Activated naive CD4-positive, alpha-beta T cell treated with anti-CD3 and anti-CD28 coated beads, Interleukin-2, amount 10 ng/mL, durations not matched to agents 7 days and 5 days (primary cell): ENCODE data around the gene ZNF761.
A peak's percentile ranks its signal among the peaks of the same experiment; 100 is the strongest.
"Not testable (repeated sequence)": the region's sequence is repeated elsewhere in the genome, so short reads cannot be mapped to it uniquely, and the experiment has no call there.

Experiments
- CTCF ChIA-PET: fragments of 350-600 bp; sonication (Branson Sonifier 250); formaldehyde crosslinking; loops from one replicate; lab custom pipeline; 2021; ENCODE audit warnings: antibody characterized with exemption; lab: Charles Lee
- DNase-seq: peaks from one replicate; pipeline ENCODE4 v3.0.0-alpha.2; 2020
- H3K27ac Mint-ChIP-seq: one replicate; pipeline ENCODE4 v1.8.0; 2021; ENCODE audit warnings: mild to moderate bottlenecking, moderate library complexity, mixed read lengths
- H3K27me3 Mint-ChIP-seq: one replicate; pipeline ENCODE4 v1.8.0; 2021; ENCODE audit warnings: mild to moderate bottlenecking, mixed read lengths
- H3K36me3 Mint-ChIP-seq: one replicate; pipeline ENCODE4 v1.8.0; 2021; ENCODE audit warnings: mixed read lengths
- H3K4me1 Mint-ChIP-seq: one replicate; pipeline ENCODE4 v1.8.0; 2021; ENCODE audit warnings: mixed read lengths
- H3K4me3 Mint-ChIP-seq: one replicate; pipeline ENCODE4 v1.8.0; 2021; ENCODE audit warnings: mild to moderate bottlenecking, moderate library complexity, mixed read lengths
- H3K9me3 Mint-ChIP-seq: one replicate; pipeline ENCODE4 v1.8.0; 2021; ENCODE audit warnings: mixed read lengths

Gene ZNF761

DNA sequence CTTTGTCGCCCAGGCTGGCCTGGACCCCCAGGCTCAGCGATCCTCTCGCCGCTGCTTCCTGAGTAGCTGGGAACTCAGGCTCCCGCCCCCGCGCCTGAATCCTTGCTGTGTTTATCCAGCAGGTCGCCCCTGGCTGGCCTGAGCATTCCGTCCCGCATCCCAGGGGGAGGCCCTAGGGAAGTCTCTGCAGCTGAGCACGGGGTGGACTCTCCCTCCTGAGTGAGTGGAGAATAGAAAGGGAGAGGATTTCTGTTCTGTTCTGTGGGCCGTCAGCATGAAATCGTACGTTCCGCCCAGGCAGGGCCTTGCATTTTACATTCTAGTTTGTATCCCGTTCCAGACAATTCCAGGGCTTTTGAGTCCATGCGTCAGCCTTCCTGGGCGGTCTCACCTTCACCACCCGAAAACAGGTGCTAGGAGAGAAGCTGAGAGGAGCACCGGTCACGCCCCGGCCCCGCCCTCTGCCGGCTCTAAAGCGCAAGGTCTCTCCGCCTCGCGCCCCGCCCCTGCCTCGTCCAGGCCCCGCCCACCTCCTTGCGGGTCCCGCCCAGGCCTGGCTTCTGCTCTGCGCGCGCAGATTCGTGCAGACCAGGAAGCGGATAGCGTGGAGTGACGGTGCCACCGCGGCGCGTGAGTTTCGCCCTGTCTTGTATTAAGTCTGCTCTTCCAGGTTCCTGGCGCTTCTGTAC, at the start of gene ZNF761:
TSS of gene ZNF761 (plus strand) at position 586 of the 689 bp plus-strand sequence. CDS start 15,285 bp downstream, outside the sequence.
- peak; percentile 97 for DNase-seq
- peaks cover 29% of the 10 kb centered on the region for H3K4me1 Mint-ChIP-seq
- H3K36me3 Mint-ChIP-seq: peaks cover 40% of the 10 kb centered on the region
- H3K4me3 Mint-ChIP-seq: peak within 1 kb of the TSS; percentile 91
- peaks cover 4% of the 10 kb centered on the region for H3K27me3 Mint-ChIP-seq
- peaks cover 25% of the 10 kb centered on the region for H3K9me3 Mint-ChIP-seq
- CTCF ChIA-PET: no interaction called here
- peak within 1 kb of the TSS; percentile 93 for H3K27ac Mint-ChIP-seq

DNA sequence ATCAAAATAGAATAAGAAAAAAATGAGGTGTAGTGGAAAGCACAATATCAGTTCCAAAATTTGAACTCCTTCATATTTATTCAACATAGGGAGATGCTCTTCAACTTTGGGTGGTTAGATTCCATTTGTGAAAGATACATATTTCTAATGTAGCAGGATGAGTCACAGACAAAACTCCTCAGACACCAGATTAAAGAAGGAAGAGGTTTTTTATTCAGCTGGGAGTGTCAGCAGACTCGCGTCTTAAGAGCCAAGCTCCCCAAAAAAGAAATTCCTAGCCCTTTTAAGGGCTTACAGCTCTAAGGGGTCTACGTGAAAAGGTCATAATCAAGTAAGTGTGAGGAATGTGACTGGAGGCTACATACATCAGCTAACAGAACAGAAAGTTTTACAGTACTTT, 43.6 kb upstream of the ZNF761 start:
- H3K36me3 Mint-ChIP-seq: peaks cover 37% of the 10 kb centered on the region
- H3K27me3 Mint-ChIP-seq: no peaks in the 10 kb centered on the region
- CTCF ChIA-PET: no interaction called here
- DNase-seq: no peak
- peaks cover 66% of the 10 kb centered on the region for H3K9me3 Mint-ChIP-seq
- no peak overlapping the region for H3K4me3 Mint-ChIP-seq
- no peaks in the 10 kb centered on the region for H3K4me1 Mint-ChIP-seq
- H3K27ac Mint-ChIP-seq: no peak overlapping the region

DNA sequence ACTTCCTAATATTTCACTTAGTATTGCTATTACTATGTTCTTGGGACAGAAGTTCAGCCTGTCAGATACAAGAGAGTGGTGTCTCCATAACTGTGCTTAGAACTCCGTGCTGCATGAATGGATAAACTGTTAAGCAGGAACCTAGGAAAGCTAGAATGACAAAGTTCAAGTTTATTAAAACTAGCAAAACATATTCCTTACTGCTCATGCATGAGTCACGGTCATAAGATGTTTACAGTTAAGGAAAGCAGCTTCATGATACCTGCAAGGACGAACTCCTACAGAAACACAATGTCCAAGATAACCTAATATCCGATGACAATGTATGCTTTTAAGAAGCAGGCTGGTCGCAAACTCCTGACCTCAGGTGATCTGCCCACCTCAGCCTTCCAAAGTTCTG, 42.9 kb upstream of the ZNF761 start:
- peaks cover 2% of the 10 kb centered on the region for H3K4me1 Mint-ChIP-seq
- no peak overlapping the region for H3K4me3 Mint-ChIP-seq
- no peak overlapping the region for H3K27ac Mint-ChIP-seq
- no peaks in the 10 kb centered on the region for H3K27me3 Mint-ChIP-seq
- peaks cover 64% of the 10 kb centered on the region for H3K9me3 Mint-ChIP-seq
- DNase-seq: no peak
- CTCF ChIA-PET: no interaction called here
- peaks cover 34% of the 10 kb centered on the region for H3K36me3 Mint-ChIP-seq

DNA sequence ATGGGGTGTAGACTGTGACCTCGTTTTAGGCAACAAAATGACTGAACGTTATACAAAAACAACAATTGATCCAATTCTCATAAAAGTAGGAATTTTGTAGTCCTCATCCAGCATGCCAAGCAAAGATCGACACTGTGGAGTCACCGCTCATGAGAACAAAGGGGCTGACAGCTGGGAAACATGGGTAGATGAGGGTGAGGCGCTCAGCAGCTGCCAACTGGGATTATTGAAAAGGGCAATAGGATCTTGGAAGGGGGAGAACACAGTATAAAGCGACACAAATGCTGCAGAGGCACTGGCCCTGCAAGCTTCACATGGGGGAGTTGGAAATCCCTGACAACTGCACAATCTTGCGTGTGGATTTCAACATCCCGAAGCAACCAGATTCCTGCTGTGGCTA, 42.2 kb upstream of the ZNF761 start:
- Mint-ChIP-seq H3K4me3 (no peak overlapping the region), H3K27me3 (peaks cover under 1% of the 10 kb centered on the region), H3K4me1 (peaks cover 3% of the 10 kb centered on the region), H3K9me3 (peaks cover 61% of the 10 kb centered on the region), H3K36me3 (peaks cover 34% of the 10 kb centered on the region), H3K27ac (no peak overlapping the region)
- CTCF ChIA-PET: no interaction called here
- DNase-seq: no peak

DNA sequence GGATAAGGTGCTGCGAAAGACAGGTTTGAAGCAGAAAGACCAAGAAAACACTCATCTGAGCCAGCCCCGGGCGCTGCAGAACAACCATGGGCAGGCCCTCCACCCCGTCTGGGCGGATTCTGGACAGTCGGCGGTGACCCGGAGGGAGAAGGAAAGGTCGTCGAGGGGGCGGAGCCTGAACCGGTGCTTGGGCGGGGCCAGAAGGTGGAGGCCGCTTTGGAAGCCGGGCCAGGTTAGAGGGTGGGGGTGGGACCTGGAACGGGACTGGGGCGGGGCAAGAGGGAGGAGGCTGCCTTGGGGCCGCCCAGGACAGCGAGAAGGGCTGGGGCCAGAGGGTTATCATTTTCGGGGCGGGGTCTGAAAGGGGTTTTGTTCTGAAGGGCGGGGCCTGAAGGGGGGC, 41.8 kb upstream of the ZNF761 start:
- H3K27me3 Mint-ChIP-seq: peaks cover 5% of the 10 kb centered on the region
- CTCF ChIA-PET: no interaction called here
- H3K4me1 Mint-ChIP-seq: peaks cover 6% of the 10 kb centered on the region
- no peak for DNase-seq
- H3K4me3 Mint-ChIP-seq: no peak overlapping the region
- H3K36me3 Mint-ChIP-seq: peaks cover 32% of the 10 kb centered on the region
- H3K27ac Mint-ChIP-seq: no peak overlapping the region
- peaks cover 60% of the 10 kb centered on the region for H3K9me3 Mint-ChIP-seq

DNA sequence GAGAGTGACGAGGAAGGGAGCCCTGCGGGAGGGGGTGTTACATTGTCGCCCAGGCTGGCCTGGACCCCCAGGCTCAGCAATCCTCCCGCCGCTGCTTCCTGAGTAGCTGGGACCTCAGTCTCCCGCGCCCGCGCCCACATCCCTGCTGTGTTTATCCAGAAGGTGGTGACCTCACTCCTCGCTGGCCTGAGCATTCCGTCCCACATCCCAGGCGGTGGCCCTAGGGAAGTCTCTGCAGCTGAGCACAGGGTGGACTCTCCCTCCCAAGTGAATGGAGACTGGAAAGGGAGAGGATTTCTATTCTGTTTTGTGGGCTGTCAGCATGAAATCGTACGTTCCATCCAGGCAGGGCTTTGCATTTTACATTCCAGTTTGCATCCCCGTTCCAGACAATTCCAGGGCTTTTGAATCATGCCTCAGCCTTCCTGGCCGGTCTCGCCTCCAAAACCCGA, 37.2 kb upstream of the ZNF761 start:
- H3K27me3 Mint-ChIP-seq: peaks cover 5% of the 10 kb centered on the region
- H3K9me3 Mint-ChIP-seq: peaks cover 32% of the 10 kb centered on the region
- H3K4me3 Mint-ChIP-seq: peak overlapping the region; percentile 85
- DNase-seq: no peak
- CTCF ChIA-PET: no interaction called here
- peak overlapping the region; percentile 62 for H3K27ac Mint-ChIP-seq
- peaks cover 28% of the 10 kb centered on the region for H3K4me1 Mint-ChIP-seq
- peaks cover 36% of the 10 kb centered on the region for H3K36me3 Mint-ChIP-seq

DNA sequence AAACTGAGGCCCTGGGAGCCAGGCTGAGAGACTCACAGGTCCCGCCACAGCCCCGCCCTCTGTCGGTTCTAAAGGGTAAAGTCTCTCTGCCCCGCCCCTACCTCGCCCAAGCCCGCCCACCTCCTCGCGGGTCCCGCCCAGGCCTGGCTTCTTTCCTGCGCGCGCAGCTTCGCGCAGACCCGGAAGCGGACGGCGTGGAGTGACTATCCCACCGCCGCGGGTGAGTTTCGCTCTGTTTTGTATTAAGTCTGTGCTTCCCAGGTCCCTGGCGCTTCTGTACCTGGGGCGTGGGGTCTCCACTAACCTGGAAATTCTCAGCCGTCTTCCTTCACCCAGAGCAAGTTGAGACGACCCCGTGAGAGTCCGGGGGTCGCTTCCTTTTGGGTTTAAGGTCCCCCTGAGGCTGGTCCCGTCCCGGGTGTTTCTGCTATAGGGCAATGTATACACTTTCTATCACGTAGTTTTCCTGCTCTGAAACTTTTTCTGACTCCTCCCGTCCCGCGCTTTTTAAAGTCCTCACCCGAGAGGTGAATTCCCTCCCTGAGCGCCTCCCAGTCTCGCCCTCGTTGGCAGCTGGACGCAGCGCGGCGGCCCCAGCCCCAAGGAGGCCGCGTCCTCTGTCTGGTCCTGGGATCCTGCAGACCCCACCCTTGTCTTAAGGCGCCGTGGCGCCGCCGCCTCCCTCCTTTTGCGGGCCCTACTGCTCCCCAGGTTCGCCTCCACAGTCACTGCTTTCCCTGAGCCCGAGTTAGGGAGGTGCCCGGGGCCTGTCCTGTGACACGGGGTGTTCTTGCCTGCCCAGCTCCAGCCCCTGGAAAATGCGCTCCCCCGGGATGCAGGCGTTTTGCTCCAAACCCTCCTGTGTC, 36.6 kb upstream of the ZNF761 start, which contains the start of gene ZNF765:
TSS of gene ZNF765 (plus strand) at position 176 of the 866 bp plus-strand sequence. CDS start 2,867 bp downstream, outside the sequence.
- CTCF ChIA-PET: no interaction called here
- peaks cover 5% of the 10 kb centered on the region for H3K27me3 Mint-ChIP-seq
- DNase-seq: peak; percentile 96
- H3K27ac Mint-ChIP-seq: peak within 1 kb of the TSS; percentile 91
- H3K4me3 Mint-ChIP-seq: peak within 1 kb of the TSS; percentile 85
- H3K9me3 Mint-ChIP-seq: peaks cover 31% of the 10 kb centered on the region
- peaks cover 28% of the 10 kb centered on the region for H3K4me1 Mint-ChIP-seq
- peaks cover 40% of the 10 kb centered on the region for H3K36me3 Mint-ChIP-seq

DNA sequence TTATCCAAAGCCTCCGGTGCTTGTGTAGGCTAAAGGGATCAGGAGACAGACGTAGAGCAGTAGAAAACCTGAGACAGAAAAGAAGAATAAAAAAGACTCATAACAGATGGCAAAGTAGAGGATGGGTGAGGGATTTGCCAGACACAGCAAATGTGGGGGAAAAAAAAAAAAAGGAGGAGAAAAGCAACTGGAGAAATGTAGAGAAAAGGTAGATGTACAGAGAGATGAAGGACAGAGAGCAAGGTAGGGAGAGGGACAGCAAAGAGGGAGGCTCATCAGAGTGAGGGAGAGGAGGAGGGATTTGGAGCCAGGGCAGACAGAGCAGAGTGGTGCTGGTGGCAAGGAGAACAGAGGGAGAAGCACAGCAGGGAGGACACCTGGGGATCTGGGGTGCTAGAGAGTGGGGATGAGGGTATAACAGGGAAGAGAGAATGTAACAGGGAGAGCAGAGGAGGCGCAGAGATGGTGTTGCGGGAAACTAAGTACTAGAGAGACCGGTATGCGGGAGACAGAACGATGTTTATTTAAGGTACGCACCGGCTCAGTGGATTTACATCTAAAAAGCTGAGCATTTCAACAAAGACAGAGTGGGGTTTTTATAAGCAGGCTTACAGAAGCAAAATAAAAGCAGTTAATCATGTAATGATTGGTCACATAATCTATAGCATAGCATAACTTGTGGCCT, 35.8 kb upstream of the ZNF761 start:
- Mint-ChIP-seq H3K4me1 (peaks cover 28% of the 10 kb centered on the region), H3K27ac (peak overlapping the region; percentile 91), H3K4me3 (peak overlapping the region; percentile 85), H3K36me3 (peaks cover 44% of the 10 kb centered on the region), H3K9me3 (peaks cover 29% of the 10 kb centered on the region)
- CTCF ChIA-PET: interaction anchor here (0.9 kb wide), 1 partner anchor 29 kb away, joined by 3 read pairs; no protein-coding TSS in a partner anchor
- DNase-seq, H3K27me3 Mint-ChIP-seq: not testable (repeated sequence)

DNA sequence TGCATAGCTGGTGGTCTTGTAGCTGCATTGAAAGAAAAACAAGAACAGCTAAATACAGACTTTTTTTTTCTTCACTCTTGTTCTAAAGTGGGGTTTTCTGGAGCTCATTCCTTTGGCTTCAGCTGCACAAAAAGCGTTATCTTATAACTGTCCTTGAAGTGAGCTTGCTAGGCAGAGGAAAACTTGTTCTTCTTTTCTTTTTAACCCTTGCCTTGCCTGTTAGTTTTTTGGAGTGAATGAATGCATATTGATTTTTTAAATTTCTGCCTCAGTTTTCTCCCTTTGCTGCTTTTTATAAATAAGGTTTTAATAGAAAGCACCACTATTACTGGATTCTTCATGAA, 35.3 kb upstream of the ZNF761 start:
- CTCF ChIA-PET: interaction anchor here (0.9 kb wide), 1 partner anchor 29 kb away, joined by 3 read pairs; no protein-coding TSS in a partner anchor
- Mint-ChIP-seq H3K9me3 (peaks cover 30% of the 10 kb centered on the region), H3K36me3 (peaks cover 47% of the 10 kb centered on the region), H3K4me1 (peaks cover 28% of the 10 kb centered on the region), H3K4me3 (peak overlapping the region; percentile 85), H3K27me3 (peaks cover 5% of the 10 kb centered on the region), H3K27ac (no peak overlapping the region)
- DNase-seq: no peak

DNA sequence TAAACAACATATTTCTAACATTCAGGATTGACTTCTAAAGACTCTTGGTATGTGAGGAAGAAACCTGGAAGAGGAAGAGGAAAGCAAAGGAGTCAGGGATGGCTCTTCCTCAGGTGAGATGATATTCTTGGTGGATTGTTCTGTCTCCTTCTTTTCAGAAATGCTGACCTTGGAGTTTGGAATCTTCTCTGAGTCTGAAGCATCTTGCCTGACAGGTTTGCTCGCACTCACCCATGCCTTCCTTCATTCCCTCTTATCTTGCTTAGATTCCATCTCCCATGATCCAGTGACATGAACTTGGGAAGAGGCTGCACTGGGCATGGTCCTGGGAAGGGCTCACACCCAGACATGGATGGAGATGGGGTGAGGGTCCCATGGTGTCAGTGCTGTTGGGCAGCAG, 33.9 kb upstream of the ZNF761 start:
- CTCF ChIA-PET, H3K4me3 Mint-ChIP-seq, H3K27me3 Mint-ChIP-seq, DNase-seq, H3K27ac Mint-ChIP-seq: not testable (repeated sequence)
- H3K36me3 Mint-ChIP-seq: peaks cover 61% of the 10 kb centered on the region
- H3K9me3 Mint-ChIP-seq: peaks cover 34% of the 10 kb centered on the region
- peaks cover 28% of the 10 kb centered on the region for H3K4me1 Mint-ChIP-seq

DNA sequence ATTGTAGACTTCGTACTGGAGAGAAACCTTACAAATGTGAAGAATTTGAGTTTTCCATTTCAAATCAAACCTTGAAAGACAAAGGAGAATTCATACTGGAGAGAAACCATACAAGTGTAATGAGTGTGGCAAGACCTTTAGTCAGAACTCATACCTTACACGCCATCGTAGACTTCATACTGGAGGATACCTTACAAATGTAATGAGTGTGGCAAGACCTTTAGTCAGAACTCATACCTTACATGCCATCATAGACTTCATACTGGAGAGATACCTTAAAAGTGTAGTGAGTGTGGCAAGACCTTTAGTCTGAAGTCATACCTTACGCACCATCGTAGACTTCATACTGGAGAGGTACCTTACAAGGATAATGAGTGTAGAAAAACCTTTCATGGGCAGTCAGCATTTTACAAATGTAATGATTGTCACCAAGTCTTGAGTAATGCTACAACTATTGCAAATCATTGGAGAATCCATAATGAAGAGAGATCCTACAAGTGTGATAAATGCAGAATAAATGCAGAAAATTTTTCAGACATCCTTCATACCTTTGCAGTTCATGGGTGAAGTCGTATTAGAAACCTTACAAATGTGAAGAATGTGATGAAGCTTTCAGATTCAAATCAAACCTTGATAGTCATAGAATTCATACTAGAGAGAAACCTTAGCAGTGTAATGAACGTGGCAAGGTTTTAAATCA, 22.1 kb upstream of the ZNF761 start:
- H3K4me3 Mint-ChIP-seq: no peak overlapping the region
- DNase-seq: no peak
- H3K27ac Mint-ChIP-seq: no peak overlapping the region
- peaks cover 77% of the 10 kb centered on the region for H3K9me3 Mint-ChIP-seq
- CTCF ChIA-PET: no interaction called here
- no peaks in the 10 kb centered on the region for H3K27me3 Mint-ChIP-seq
- no peaks in the 10 kb centered on the region for H3K4me1 Mint-ChIP-seq
- peaks cover 71% of the 10 kb centered on the region for H3K36me3 Mint-ChIP-seq

DNA sequence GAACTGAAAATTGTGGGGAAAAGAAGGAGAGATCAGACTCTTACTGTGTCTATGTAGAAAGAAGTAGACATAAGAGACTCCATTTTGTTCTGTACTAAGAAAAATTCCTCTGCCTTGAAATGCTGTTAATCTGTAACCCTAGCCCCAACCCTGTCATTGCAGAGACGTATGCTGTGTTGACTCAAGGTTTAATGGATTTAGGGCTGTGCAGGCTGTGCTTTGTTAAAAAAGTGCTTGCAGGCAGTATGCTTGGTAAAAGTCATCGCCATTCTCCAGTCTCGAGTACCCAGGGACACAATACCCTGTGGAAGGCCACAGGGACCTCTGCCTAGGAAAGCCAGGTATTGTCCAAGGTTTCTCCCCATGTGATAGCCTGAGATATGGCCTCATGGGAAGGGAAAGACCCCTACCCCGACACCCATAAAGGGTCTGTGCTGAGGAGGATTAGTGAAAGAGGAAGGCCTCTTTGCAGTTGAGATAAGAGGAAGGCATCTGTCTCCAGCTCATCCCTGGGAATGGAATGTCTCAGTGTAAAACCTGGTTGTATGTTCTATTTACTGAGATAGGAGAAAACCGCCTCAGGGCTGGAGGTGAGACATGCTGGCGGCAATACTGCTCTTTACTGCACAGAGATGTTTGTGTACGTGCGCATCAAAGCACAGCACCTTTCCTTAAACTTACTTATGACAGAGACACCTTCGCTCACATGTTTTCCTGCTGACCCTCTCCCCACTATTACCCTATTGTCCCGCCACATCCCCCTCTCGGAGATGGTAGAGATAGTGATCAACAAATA, 11.1 kb upstream of the ZNF761 start:
- H3K4me3 Mint-ChIP-seq, DNase-seq, H3K4me1 Mint-ChIP-seq, H3K27ac Mint-ChIP-seq, H3K36me3 Mint-ChIP-seq, H3K27me3 Mint-ChIP-seq, CTCF ChIA-PET: not testable (repeated sequence)
- peaks cover 24% of the 10 kb centered on the region for H3K9me3 Mint-ChIP-seq

DNA sequence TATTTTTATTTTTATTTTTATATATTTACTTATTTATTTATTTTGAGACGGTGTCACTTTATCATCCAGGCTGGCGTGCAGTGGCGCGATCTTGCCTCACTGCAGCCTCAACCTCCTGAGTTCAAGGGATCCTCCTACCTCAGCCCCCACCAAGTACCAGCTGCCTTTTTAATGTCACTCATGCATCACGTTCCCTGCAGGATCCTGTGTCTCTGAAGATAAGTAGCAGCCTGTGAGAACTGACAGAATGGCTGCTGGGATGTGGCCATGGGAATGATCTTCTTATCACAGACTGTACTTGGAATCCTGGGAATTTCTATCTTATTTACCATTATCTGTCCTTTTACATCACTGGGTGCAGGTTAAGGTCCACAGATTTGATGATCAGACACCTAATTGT, 9.2 kb upstream of the ZNF761 start:
- Mint-ChIP-seq H3K27me3 (peaks cover 3% of the 10 kb centered on the region), H3K27ac (no peak overlapping the region), H3K9me3 (peaks cover 16% of the 10 kb centered on the region), H3K4me3 (no peak overlapping the region), H3K36me3 (peaks cover 1% of the 10 kb centered on the region), H3K4me1 (peaks cover 2% of the 10 kb centered on the region)
- CTCF ChIA-PET: interaction anchor here (0.6 kb wide), 1 partner anchor 420 kb away, joined by 3 read pairs; no protein-coding TSS in a partner anchor
- DNase-seq: no peak
